ENCODE results near the gene ABCA4. TPM values are rescaled to one million over a fixed set of nuclear protein-coding genes. Genes with fewer than 3 reads are reported as not detected.

Gene ABCA4
- total and polyA plus RNA-seq, 2 of the 8 experiments (the other 6 are each of a cell fraction or from before 2014, with no cell fraction given) = 0.06 TPM; not detected in 1

DNA sequence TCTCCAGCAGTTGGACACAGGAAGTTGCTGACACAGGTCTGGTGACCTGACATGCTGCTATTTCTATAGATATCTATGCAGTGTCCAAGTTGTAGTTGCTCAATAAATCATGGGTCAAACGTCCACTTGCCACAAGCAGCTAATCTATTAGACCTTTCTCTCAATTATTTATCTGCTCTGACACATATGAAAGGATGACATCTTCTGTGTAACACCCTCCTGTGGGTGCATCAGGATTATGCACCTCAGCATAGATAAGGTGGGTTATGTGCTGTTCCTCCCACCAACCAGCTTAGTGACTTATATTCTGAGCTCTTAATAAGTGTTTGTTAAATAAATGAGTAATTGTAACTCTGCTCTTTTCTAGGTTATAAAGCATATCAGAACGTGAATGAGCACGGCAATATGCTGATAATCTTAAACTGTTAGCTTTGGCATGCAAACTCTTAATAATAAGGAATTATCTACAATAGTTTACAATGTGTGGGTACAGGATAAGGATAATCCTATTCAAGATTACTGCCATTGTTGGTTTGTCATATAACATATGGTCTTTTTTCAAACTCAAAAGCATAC lies 121.0 kb downstream of the ABCA4 start:
- no peak overlapping the region for H3K27ac ChIP-seq (ENCODE audit: low read depth, low read length)
- H4K5ac ChIP-seq (ENCODE audit: insufficient read length, low read depth, low read length) = no peak overlapping the region
- H2BK120ac ChIP-seq (replicated peaks; ENCODE audit: low read depth, low read length) = no peak overlapping the region
- no peak overlapping the region for H4K8ac ChIP-seq (ENCODE audit: extremely low read depth, insufficient read depth, low read length)
- no peak overlapping the region for H2BK12ac ChIP-seq (ENCODE audit: low read depth, low read length)
- no peak overlapping the region for H3K56ac ChIP-seq (replicated peaks; ENCODE audit: insufficient read length, low read depth, low read length)
- H4K20me1 ChIP-seq (replicated peaks in 1 of 2; ENCODE audit: control insufficient read depth in 1 of 2, insufficient read depth in 2 of 2, low read length in 2 of 2) = no peaks in the 10 kb centered on the region
- H2BK5ac ChIP-seq (ENCODE audit: low read depth, low read length) = no peak overlapping the region
- H3K23me2 ChIP-seq (ENCODE audit: low read depth, low read length) = no peaks in the 10 kb centered on the region
- H3K9ac ChIP-seq (replicated peaks in 1 of 4; ENCODE audit: extremely low read depth in 1 of 4, low read depth in 3 of 4, low read length in 3 of 4) = no peak overlapping the region
- H3K9me3 ChIP-seq (ENCODE audit: insufficient read depth in 2 of 2, low read depth in 1 of 2, low read length in 1 of 2) = no peaks in the 10 kb centered on the region
- H3K4ac ChIP-seq (replicated peaks; ENCODE audit: insufficient read length, low read depth, low read length) = no peak overlapping the region
- H3K23ac ChIP-seq (ENCODE audit: insufficient read length) = no peak overlapping the region
- no peak overlapping the region for H2AK5ac ChIP-seq (ENCODE audit: low read depth, low read length)
- H3K79me1 ChIP-seq (ENCODE audit: low read depth, low read length) = no peaks in the 10 kb centered on the region
- no peak overlapping the region for H2AFZ ChIP-seq (ENCODE audit: low read length)
- H3K4me3 ChIP-seq (ENCODE audit: extremely low read depth in 1 of 4, insufficient read depth in 2 of 4, low read depth in 3 of 4, low read length in 4 of 4) = no peak overlapping the region
- CTCF ChIA-PET (ENCODE audit: partially characterized antibody) = interaction anchor here (0.6 to 1.3 kb wide), 4 partner anchors 17 to 665 kb away, joined by 3 to 6 read pairs (median 4); no protein-coding TSS in a partner anchor
- no peak overlapping the region for H3K14ac ChIP-seq (ENCODE audit: insufficient read length)
- TF ChIP-seq SAP30 (IDR thresholded peaks at IDR 0.05; ENCODE audit: insufficient read depth, insufficient replicate concordance, low read length) (no peak), FOSL1 (IDR thresholded peaks at IDR 0.05; ENCODE audit: insufficient read depth, low read depth, low read length) (no peak), SP1 (IDR thresholded peaks at IDR 0.05; ENCODE audit: low read depth, low read length) (no peak), SRF (IDR thresholded peaks at IDR 0.05; ENCODE audit: low read depth, low read length) (no peak)
- no peak overlapping the region for H4K91ac ChIP-seq (replicated peaks; ENCODE audit: insufficient read length, low read length)
- FAIRE-seq = no peak
- DNase-seq (ENCODE audit: low read depth in 1 of 2, low spot score in 2 of 2) = no peak
- no peaks in the 10 kb centered on the region for H3K79me2 ChIP-seq (ENCODE audit: control insufficient read depth in 1 of 2, insufficient read depth in 2 of 2, low read length in 2 of 2)
- H2BK20ac ChIP-seq (ENCODE audit: low read length) = no peak overlapping the region
- H3K18ac ChIP-seq (ENCODE audit: extremely low read depth, low read length) = no peak overlapping the region
- H3K36me3 ChIP-seq (ENCODE audit: control insufficient read depth in 2 of 4, insufficient read depth in 4 of 4, low read length in 3 of 4) = no peaks in the 10 kb centered on the region
- no peak overlapping the region for H2BK15ac ChIP-seq (ENCODE audit: low read length)
- POLR2A ChIA-PET (ENCODE audit: partially characterized antibody) = interaction anchor here (0.8 kb wide), 1 partner anchor 1168 kb away, joined by 3 read pairs; the partner anchor contains the start of gene RPL5
- H3K4me1 ChIP-seq (replicated peaks in 1 of 4; ENCODE audit: control insufficient read depth in 3 of 4, insufficient read depth in 4 of 4, low read length in 3 of 4) = no peaks in the 10 kb centered on the region
- 84% methylated on average over 3 of the region's 3 CpGs; no CpG with 5 or more reads in 1 of the 2 experiments for WGBS, 2 experiments (ENCODE audit: extremely low coverage in 1 of 2, insufficient coverage in 1 of 2, insufficient read length in 1 of 2, insufficient replicate concordance in 2 of 2, low coverage in 1 of 2, low lambda C conversion rate in 2 of 2, missing lambda C conversion rate in 1 of 2)
- no peak overlapping the region for H3K4me2 ChIP-seq (ENCODE audit: insufficient read depth in 1 of 2, low read depth in 2 of 2, low read length in 2 of 2)
- H3K27me3 ChIP-seq (replicated peaks in 1 of 4; ENCODE audit: control insufficient read depth in 3 of 4, extremely low read depth in 1 of 4, insufficient read depth in 3 of 4, low read length in 3 of 4) = no peaks in the 10 kb centered on the region
